Endothelial cell of umbilical vein (primary cell): ENCODE results near the gene ZNF385D. TPM values are rescaled to one million over a fixed set of nuclear protein-coding genes. Genes with fewer than 3 reads are reported as not detected.

ENCODE experiments used
- BruUV-seq: library from RNA; stranded (reverse); fragments of 400-500 nt; replicated peaks from 2 replicates; lab custom pipeline; 2021; lab: Mats Ljungman, UMichigan
- CTCF ChIA-PET: fragments of 300-600, 350-600 bp; sonication (Branson Sonifier 250); formaldehyde crosslinking; loops from one replicate; lab custom pipeline; 2021; ENCODE audit warnings: antibody characterized with exemption, inconsistent platforms; lab: Charles Lee
- POLR2A ChIA-PET: fragments of 300-600, 350-600 bp; sonication (Branson Sonifier 250); formaldehyde crosslinking; loops from one replicate; lab custom pipeline; 2021; ENCODE audit warnings: antibody characterized with exemption, inconsistent platforms; lab: Charles Lee
- DNase-seq: peaks from one replicate; pipeline ENCODE4 v3.0.0-alpha.2; 2011; ENCODE audit warnings: low read depth, low spot score
- FAIRE-seq: peaks from 2 replicates; lab custom pipeline; 2011; peaks lifted over from hg19 to GRCh38; lab: Jason Lieb, UNC
- H2AFZ ChIP-seq: 2 replicates; pipeline ENCODE4 v1.6.0; 2012; ENCODE audit warnings: low read depth, low read length, control low read depth, inconsistent platforms
- H3K27ac ChIP-seq: 2 replicates; pipeline ENCODE4 v1.5.1; 2011; ENCODE audit warnings: low read depth, mild to moderate bottlenecking, control low read depth, low read length, moderate library complexity; ENCODE audit not compliant: insufficient read depth
- H3K27me3 ChIP-seq, 2 experiments: 2 replicates each; pipeline versions ENCODE4 v1.6.0 to v1.6.1; 2011; ENCODE audit warnings: low read length in 2 of 2, mixed read lengths in 1 of 2; ENCODE audit not compliant: control insufficient read depth in 2 of 2, insufficient read depth in 2 of 2
- H3K36me3 ChIP-seq, 2 experiments: 2 replicates in 1 of 2; 3 replicates in 1 of 2; pipeline ENCODE4 v1.5.1; 2011; ENCODE audit warnings: low read length in 2 of 2, mild to moderate bottlenecking in 1 of 2, moderate library complexity in 1 of 2; ENCODE audit not compliant: control insufficient read depth in 2 of 2, insufficient read depth in 2 of 2; ENCODE audit errors: extremely low read depth in 1 of 2
- H3K4me1 ChIP-seq: 3 replicates; pipeline ENCODE4 v1.5.1; 2011; ENCODE audit warnings: mild to moderate bottlenecking, low read length; ENCODE audit not compliant: control insufficient read depth, insufficient read depth; ENCODE audit errors: extremely low read depth
- H3K4me2 ChIP-seq: 2 replicates; pipeline ENCODE4 v1.6.1; 2011; ENCODE audit warnings: low read length, control low read depth, mixed read lengths; ENCODE audit not compliant: insufficient read depth
- H3K4me3 ChIP-seq, 3 experiments: fragments of 200-600 bp in 1 of 3; sonication (generic), shearing (Covaris generic) in 1 of 3; replicated peaks in 1 of 3; 2 replicates each; pipeline ENCODE4 v1.5.1; 2011 to 2016; ENCODE audit warnings: control low read depth in 3 of 3, low read length in 3 of 3, mild to moderate bottlenecking in 2 of 3, inconsistent platforms in 1 of 3, low read depth in 1 of 3, moderate library complexity in 1 of 3; ENCODE audit not compliant: insufficient read depth in 1 of 3
- H3K79me2 ChIP-seq: 2 replicates; pipeline ENCODE4 v1.6.0; 2012; ENCODE audit warnings: low read length, inconsistent platforms; ENCODE audit not compliant: control insufficient read depth, insufficient read depth
- H3K9ac ChIP-seq: replicated peaks from 2 replicates; pipeline ENCODE3; 2011; ENCODE audit warnings: low read length, control low read depth; ENCODE audit not compliant: insufficient read depth; ENCODE audit errors: extremely low read depth
- H3K9me1 ChIP-seq: replicated peaks from 3 replicates; pipeline ENCODE4 v1.6.0; 2011; ENCODE audit warnings: mild to moderate bottlenecking, low read length; ENCODE audit not compliant: control insufficient read depth, insufficient read depth; ENCODE audit errors: extremely low read depth
- H3K9me3 ChIP-seq: replicated peaks from 2 replicates; pipeline ENCODE4 v1.5.1; 2012; ENCODE audit warnings: low read length, inconsistent platforms; ENCODE audit not compliant: control insufficient read depth, insufficient read depth
- H4K20me1 ChIP-seq: replicated peaks from 2 replicates; pipeline ENCODE3; 2011; ENCODE audit warnings: mild to moderate bottlenecking, low read length; ENCODE audit not compliant: control insufficient read depth, insufficient read depth; ENCODE audit errors: extremely low read depth
- CTCF ChIP-seq, 2 donors: IDR thresholded peaks; 1 replicate in 1 of 2; 2 replicates in 1 of 2; pipeline ENCODE4 v1.5.1; 2011; ENCODE audit warnings: low read length in 2 of 2, mild to moderate bottlenecking in 2 of 2, moderate library complexity in 2 of 2, control low read depth in 1 of 2, inconsistent platforms in 1 of 2, low read depth in 1 of 2; ENCODE audit not compliant: insufficient read depth in 1 of 2; ENCODE audit errors: extremely low read depth in 1 of 2
- EZH2 ChIP-seq: IDR thresholded peaks from 2 replicates; pipeline ENCODE4 v1.6.1; 2012; ENCODE audit warnings: borderline replicate concordance, low read depth, mild to moderate bottlenecking, moderate library complexity, low read length, inconsistent platforms; ENCODE audit not compliant: severe bottlenecking
- FOS ChIP-seq: IDR thresholded peaks from 2 replicates; pipeline ENCODE4 v1.6.1; 2011; ENCODE audit warnings: mild to moderate bottlenecking, low read length, moderate library complexity, borderline replicate concordance; ENCODE audit not compliant: insufficient read depth
- GATA2 ChIP-seq: IDR thresholded peaks from 2 replicates; pipeline ENCODE4 v1.7.0; 2011; ENCODE audit warnings: low read depth, mild to moderate bottlenecking, moderate library complexity, mixed read lengths, low read length; ENCODE audit not compliant: insufficient read length, insufficient read depth
- JUN ChIP-seq: IDR thresholded peaks from 2 replicates; pipeline ENCODE4 v1.6.1; 2011; ENCODE audit warnings: borderline replicate concordance, low read depth; ENCODE audit not compliant: insufficient read length, insufficient read depth
- MYC ChIP-seq: IDR thresholded peaks from one replicate; pipeline ENCODE4 v1.6.1; 2011; ENCODE audit warnings: mild to moderate bottlenecking, low read depth, low read length
- POLR2A ChIP-seq: IDR thresholded peaks from 2 replicates; pipeline ENCODE4 v1.6.1; 2012; ENCODE audit warnings: low read depth, mild to moderate bottlenecking, control low read depth, low read length
- POLR2AphosphoS5 ChIP-seq: IDR thresholded peaks from 2 replicates; pipeline ENCODE4 v1.6.1; 2012; ENCODE audit warnings: low read depth, mild to moderate bottlenecking, control low read depth, low read length, moderate library complexity; ENCODE audit not compliant: insufficient read depth
- dilution Hi-C: fragments of 300-500 bp; cut with MboI; formaldehyde crosslinking; loops from one replicate; pipeline ENCODE4 v1.15.0; 2019; ENCODE audit warnings: low sequenced_read_pairs; ENCODE audit not compliant: extremely low pct_ligation_motif_present
- intact Hi-C: fragments of 100-400 bp; cut with micrococcal nuclease; formaldehyde crosslinking; loops from one replicate; pipeline ENCODE4 v1.10.0; 2022
- polyA plus RNA-seq, 4 experiments: library from polyadenylated mRNA; depleted of rRNA in 3 of 4; stranded (reverse) in 3 of 4; unstranded in 1 of 4; fragments of >200 nt; gene quantifications; 2 replicates each; pipeline versions ENCODE4 v1.2.1 to v1.2.3, GENCODE V29; 2011 to 2012; ENCODE audit warnings: missing spikeins in 1 of 4
- total RNA-seq: library from RNA; stranded (reverse); gene quantifications from 2 replicates; pipeline ENCODE4 v1.2.3, GENCODE V29; 2021
- TF ChIP-seq, protein P1 (sequence below): IDR thresholded peaks from 2 replicates; pipeline ENCODE4 v1.6.1; 2011; ENCODE audit not compliant: insufficient read depth, insufficient read length

ZNF385D gene
- total and polyA plus RNA-seq, 2 donors (not counting 3 experiments of a cell fraction or from before 2014, with no cell fraction given) = not detected

- intact Hi-C loops = no loop called here
- Histone ChIP-seq H3K27ac (no peak overlapping the region), H2AFZ (no peak overlapping the region), H3K27me3 (no peaks in the 10 kb centered on the region), H3K36me3 (no peaks in the 10 kb centered on the region), H3K4me3 (no peak overlapping the region), H3K4me2 (no peak overlapping the region), H3K9ac (no peak overlapping the region), H3K9me3 (no peaks in the 10 kb centered on the region), H4K20me1 (no peaks in the 10 kb centered on the region), H3K4me1 (no peaks in the 10 kb centered on the region), H3K79me2 (no peaks in the 10 kb centered on the region), H3K9me1 (no peaks in the 10 kb centered on the region)
- TF ChIP-seq EZH2 (no peak), FOS (no peak), POLR2AphosphoS5 (no peak), CTCF (IDR thresholded peaks at IDR 0.05; ENCODE audit: extremely low read depth in 1 of 2, insufficient read depth in 1 of 2, low read depth in 1 of 2, low read length in 2 of 2) (no peak), GATA2 (no peak), POLR2A (no peak), JUN (no peak), MYC (no peak)
- TF ChIP-seq, protein P1, sequence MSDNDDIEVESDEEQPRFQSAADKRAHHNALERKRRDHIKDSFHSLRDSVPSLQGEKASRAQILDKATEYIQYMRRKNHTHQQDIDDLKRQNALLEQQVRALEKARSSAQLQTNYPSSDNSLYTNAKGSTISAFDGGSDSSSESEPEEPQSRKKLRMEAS = no peak
- ChIA-PET POLR2A (no interaction called here), CTCF (no interaction called here)
- dilution Hi-C loops = no loop called here
- FAIRE-seq (no peak), DNase-seq (no peak)
- BruUV-seq = no TSS peak
Observed at GRCh38 chr3:21411058-21411457, 340.0 kb downstream of the ZNF385D start.
